ENCODE measurements around the gene SETD1A.

Gene SETD1A

DNA sequence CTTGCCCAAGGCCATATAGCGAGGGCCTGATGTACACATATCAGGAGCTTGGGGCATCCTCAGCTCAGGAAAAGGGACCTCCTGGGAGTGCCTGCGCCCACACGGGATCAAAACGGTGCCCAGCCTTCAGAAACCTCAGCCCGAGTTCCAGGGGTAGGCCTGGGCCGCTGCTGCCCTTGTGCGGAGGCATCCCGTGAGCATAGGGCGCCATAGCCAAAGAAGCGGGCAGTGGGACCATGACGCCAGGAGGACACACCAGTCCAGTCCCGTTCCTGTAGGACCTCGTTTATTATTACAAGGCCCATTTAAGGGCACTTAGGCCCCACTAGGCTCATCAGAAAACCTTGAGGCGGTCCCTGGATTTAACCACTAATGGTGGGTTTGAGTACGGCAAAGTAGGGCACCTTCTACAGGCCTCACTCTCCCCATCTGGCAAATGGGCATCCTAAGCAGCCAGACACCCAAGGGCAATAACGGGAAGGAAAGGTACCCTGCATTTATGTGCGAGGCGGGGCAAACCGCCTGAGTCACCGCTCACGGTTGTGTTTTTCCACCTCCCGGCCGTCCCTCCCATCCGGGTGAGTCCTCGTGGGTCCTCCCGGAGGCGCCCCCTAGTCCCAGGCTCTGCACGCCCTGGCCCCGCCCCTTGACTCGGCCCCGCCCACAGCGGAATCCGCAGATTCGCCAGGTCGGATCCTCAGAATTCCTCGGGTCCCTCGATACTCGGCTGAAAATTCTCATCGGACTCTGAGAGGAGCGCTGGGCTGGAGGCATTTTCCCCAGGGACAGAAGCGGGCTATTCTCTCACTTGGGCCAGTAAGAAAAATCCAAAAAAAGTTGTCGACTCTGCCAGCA, 726 bp upstream of the SETD1A start:
- DNase-seq = peak; percentile 93

DNA sequence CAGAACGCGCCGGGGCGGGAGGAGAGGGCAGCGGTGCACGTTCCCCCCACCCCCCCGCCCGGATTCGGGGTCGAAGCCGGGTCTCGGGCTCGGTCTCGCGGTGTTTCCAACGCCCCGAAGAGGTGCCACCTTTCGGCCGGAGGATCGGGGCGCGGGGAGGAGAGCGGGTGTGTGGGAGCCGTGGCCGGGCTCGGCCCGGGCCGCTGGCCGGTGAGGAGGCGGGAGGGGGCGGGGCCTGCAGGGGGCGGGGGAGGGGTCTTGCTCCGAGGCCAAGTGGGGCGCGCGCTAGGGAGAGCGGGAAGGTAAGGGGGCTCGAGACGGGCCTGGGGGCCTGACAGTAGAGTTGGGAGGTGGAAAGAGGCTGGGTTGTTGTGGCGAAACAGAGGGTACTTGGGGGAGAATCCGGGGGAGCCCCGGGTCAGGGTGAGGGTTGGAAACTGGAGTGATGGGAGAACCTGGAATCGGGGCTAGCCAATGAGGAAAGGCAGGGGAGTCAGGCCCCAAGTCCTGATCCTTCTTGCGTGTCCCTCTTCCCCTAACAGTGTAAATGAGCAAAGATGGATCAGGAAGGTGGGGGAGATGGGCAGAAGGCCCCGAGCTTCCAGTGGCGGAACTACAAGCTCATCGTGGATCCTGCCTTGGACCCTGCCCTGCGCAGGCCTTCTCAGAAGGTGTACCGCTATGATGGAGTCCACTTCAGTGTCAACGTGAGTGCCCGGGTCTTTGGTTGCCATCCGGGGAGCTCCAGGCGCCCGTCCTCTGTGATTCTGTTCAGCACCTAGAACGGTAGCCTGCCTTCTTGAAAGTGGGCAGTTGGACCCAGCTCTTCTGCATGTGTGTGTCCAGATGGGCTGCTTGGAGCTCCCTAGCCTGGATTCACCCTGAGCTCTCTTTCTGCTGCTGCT, 873 bp downstream of the SETD1A start:
- no peak for DNase-seq

DNA sequence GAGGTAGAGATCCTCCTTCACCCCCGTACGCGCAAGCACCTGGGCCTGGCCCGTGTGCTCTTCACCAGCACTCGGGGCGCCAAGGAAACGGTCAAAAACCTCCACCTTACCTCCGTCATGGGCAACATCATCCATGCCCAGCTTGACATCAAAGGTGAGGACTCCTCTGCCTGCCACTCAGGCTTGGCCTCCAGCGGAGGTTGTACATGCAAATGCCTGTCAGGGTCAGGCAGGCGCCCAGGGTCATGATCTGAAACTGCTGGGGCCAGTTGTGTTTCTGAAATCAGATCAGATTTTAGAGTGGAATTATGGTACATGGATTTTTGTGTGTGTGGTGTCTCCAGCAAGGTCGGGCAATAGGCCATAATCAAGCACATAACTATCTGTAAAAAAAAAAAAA, 3.8 kb downstream of the SETD1A start:
- DNase-seq = no peak

DNA sequence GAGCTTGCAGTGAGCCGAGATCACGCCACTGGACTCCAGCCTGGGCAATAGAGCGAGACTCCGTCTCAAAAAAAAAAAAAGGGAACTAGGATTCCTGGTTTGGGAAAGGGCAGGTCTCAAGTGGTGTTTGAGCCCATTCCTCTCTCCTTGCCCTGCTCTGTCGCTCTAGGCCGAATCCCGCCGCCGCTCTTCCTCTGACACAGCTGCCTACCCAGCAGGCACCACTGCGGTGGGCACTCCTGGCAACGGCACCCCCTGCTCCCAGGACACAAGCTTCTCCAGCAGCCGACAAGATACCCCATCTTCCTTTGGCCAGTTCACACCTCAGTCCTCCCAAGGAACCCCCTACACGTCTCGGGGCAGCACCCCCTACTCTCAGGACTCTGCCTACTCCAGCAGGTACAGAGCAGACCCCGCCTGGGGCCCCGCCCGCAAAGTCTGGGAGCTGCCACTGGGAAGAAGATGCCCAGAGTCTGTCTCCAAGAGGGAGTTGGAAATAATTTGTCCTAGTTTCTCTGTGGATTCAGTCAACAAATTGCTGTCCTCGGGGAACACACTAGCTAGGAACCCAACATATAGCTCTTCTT, 6.5 kb downstream of the SETD1A start:
- DNase-seq = no peak

DNA sequence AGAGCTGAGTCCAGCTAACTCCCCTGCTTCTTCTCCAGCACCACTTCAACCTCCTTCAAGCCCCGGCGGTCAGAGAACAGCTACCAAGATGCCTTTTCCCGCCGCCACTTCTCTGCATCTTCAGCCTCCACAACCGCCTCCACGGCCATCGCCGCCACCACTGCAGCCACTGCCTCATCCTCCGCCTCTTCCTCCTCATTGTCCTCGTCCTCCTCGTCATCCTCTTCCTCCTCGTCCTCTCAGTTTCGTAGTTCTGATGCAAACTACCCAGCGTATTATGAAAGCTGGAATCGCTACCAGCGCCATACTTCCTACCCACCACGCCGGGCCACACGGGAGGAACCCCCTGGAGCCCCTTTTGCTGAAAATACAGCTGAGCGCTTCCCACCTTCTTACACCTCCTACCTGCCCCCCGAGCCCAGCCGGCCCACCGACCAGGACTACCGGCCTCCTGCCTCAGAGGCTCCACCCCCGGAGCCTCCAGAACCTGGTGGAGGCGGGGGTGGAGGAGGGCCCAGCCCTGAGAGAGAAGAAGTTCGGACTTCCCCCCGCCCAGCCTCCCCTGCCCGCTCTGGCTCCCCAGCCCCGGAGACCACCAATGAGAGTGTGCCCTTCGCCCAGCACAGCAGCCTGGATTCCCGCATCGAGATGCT, 7.1 kb downstream of the SETD1A start:
- no peak for DNase-seq

DNA sequence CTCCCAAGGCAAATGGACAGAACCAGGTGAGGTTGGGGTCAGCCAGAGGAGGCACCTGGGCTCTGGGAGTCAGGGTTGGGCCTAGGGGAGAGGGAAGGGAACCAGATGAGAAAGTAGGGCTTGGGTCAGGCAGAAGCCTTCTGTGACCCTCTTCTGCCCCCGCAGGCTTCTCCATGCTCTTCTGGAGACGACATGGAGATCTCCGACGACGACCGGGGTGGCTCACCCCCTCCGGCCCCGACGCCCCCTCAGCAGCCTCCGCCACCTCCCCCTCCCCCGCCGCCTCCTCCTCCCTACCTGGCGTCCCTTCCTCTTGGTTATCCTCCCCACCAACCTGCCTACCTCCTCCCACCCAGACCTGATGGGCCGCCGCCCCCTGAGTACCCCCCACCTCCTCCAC, 7.9 kb downstream of the SETD1A start:
- no peak for DNase-seq

DNA sequence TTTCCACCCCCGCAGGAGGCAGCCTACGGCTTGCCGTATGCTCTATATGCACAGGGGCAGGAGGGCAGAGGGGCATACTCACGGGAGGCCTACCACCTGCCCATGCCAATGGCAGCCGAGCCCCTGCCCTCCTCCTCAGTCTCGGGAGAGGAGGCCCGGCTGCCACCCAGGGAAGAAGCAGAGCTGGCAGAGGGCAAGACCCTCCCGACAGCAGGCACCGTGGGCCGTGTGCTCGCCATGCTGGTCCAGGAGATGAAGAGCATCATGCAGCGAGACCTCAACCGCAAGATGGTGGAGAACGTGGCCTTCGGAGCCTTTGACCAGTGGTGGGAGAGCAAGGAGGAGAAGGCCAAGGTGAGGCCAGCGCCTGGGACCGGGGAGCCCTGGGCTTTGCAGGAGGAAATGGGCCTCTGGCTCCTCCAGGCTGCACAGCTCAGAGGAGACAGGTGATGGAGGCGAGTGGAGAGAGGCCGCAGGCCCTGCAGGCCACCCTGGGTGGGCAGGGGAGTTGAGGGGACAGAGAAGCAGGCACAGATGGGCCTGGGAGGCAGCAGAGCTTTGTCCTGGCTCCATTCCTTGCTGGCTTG, 8.6 kb downstream of the SETD1A start:
- no peak for DNase-seq

DNA sequence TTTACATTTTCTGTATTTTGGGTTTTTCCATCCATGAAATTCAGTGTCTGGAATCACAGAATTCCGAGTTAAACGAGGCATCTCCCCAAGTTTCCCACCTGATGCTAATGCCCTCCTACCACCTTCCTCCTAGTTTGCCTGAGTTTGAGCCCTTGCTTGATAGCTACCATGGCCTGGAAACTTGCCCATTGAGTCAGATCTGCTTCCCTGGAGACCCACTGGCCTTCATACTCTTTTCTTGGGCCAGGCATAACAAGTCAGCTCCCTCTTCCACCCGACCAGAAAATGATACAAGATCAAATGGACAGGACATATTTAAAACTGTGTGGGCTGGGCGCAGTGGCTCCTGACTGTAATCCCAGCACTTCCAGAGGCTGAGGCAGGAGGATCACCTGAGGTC, 10.2 kb downstream of the SETD1A start:
- DNase-seq = no peak

DNA sequence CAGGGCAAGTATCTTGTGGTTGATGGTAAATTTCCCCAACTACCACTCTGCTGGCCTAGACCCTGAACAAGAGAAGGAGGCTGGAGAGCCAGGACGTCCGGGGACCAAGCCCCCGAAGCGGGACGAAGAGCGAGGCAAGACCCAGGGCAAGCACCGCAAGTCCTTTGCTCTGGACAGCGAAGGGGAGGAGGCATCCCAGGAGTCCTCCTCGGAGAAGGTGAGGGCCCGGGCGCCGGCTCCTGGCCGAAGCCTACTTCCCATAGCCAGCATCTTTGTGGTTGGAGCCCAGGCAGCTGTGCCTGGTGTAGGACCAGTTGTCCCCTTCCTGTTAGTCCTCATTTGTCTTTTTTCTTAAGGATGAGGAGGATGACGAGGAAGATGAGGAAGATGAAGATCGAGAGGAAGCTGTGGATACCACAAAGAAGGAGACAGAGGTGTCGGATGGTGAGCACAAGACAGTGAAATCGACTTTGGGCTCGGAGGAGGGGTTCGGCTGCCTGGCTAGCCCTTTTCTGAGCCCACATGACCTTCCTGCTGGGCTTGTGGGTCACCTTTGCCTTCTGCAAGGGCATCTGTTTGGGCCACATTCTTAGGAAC, 11.8 kb downstream of the SETD1A start:
- DNase-seq = no peak

DNA sequence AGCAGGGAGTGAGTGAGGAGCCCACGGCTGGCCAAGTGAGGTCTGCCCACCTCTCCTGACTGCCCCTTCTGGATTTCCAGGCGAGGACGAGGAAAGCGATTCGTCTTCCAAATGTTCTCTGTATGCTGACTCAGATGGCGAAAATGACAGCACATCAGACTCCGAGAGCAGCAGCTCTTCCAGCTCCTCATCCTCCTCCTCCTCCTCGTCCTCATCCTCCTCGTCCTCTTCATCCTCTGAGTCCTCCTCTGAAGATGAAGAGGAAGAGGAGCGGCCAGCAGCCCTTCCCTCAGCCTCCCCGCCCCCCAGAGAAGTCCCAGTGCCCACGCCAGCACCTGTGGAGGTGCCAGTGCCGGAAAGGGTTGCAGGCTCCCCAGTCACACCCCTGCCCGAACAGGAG, 13.7 kb downstream of the SETD1A start:
- DNase-seq = no peak

DNA sequence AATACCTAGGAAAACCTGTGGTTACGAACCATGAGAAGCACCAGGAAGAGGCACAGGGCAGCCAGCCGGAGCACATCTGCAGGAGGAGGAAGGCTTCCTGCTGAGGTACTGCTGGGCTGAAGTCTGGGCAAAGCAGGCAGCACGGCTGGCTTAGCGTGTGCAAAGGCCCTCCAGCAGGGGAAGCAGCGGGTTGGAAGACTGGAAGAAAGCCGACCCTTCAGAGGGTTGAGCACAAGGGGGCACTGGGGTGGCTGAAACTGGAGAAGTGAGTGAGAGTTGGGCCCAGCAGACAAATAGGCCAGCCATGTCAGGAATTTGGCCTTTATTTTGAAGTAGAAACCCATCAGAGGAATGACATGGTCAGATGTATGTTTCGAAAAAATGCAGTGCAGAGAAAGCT, 15.3 kb downstream of the SETD1A start:
- no peak for DNase-seq

DNA sequence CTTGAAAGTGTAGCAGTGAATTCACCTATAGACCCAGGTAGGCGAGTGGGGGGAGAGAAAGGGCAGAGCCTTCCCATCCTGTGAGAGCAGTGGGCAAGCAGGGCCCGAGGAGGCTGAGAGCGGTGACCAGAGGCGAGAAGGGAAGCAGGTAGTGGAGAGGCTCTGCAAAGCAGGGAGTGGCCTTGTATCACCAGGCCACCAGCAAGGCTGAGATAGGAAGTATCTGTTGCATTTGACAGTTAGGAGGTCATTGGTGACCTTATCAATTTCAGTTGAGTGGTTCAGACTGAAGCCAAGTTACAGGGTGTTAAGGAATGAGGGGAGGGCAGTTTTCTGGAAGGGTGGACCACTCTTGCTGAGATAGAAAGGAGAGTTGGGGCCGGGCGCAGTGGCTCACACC, 16.8 kb downstream of the SETD1A start:
- no peak for DNase-seq

DNA sequence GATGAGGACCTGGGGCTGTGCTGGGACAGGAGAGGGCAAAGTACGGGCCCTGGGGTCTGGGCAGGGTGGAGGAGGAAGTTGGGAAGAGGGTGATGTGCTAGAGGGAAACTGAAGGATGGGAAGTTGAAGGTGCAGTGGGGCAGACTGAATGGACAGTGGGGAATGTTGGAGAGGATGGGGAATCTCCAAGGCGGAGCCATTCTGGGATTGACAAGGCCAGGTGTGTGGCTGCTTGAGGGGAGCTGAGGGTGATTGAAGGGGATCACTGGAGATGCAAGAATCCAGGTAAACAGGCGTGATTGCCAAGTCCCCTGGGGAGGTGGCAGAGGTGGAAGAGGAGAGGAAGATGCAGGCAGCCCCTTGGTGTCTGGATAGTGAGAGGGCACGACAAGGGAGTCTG, 18.9 kb downstream of the SETD1A start:
- no peak for DNase-seq

DNA sequence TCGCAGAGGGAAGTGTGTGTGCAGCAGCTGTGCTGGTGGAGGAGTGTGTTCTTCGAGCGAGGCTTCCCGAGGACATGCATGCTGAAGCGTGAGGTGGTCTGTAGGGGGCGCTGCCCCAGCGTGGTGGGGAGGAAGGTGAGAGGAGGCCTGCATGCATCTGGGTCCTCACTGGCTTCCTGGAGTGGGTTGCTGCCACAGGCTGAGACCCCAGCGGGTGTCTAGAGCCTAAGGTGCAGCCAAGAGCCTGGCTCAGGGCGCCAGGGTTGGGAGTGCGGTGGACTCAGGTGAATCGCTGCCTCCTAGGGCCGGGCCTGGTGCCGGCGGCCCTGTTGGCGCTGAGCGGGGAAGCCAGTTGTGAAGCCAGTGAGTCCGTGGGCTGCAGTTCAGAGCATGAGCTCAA, 19.9 kb downstream of the SETD1A start:
- DNase-seq = no peak

DNA sequence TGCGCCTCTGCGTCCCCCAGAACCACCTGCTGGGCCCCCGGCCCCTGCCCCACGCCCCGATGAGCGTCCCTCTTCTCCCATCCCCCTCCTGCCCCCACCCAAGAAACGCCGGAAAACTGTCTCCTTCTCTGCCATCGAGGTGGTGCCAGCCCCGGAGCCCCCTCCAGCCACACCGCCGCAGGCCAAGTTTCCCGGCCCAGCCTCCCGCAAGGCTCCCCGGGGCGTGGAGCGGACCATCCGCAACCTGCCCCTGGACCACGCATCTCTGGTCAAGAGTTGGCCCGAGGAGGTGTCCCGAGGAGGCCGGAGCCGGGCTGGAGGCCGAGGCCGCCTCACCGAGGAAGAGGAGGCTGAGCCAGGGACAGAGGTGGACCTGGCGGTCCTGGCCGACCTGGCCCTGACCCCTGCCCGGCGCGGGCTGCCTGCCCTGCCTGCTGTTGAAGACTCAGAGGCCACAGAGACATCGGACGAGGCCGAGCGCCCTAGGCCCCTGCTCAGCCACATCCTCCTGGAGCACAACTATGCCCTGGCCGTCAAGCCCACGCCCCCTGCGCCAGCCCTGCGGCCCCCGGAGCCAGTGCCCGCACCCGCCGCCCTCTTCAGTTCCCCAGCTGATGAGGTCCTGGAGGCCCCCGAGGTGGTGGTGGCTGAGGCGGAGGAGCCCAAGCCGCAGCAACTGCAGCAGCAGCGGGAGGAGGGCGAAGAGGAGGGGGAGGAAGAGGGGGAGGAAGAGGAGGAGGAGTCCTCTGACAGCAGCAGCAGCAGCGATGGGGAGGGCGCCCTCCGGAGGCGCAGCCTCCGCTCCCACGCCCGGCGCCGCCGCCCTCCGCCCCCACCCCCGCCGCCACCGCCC, 21.8 kb downstream of the SETD1A start:
- no peak for DNase-seq

DNA sequence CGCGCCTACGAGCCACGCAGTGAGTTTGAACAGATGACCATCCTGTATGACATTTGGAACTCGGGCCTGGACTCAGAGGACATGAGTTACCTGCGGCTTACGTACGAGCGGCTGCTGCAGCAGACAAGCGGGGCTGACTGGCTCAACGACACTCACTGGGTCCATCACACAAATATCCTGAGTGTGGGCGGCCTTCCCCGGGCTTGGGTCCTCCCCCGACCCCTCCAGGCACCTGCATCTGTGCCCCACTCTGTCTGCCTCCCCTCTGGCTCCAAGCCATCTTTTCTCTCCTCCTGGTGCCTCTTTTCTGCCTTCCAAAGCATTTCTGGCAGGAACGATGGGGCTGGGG, 22.4 kb downstream of the SETD1A start:
- no peak for DNase-seq

DNA sequence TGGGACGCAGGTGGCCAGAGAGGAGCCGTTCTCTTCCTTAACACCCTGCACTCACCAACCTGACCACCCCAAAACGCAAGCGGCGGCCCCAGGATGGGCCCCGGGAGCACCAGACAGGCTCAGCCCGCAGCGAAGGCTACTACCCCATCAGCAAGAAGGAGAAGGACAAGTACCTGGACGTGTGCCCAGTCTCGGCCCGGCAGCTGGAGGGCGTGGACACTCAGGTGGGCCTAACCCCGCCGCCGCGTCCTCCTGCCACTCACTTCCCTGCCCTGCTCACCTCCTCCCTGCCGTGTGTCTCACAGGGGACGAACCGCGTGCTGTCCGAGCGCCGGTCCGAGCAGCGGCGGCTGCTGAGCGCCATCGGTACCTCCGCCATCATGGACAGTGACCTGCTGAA, 22.9 kb downstream of the SETD1A start:
- no peak for DNase-seq

DNA sequence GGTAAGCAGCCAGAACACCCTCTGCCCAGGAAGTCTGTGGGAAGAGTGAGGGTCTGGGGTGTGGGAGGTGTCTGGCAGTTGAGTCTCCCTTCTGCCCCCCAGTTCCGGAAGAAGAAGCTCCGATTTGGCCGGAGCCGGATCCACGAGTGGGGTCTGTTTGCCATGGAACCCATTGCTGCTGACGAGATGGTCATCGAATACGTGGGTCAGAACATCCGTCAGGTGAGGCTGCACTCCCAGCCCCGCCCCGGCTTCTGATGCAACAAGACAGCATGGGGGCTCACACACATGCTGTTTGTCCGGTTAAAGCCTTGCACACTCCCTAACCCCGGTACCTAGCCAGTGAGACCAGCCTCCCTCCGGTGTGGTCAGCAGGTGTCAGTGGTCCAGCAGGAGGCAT, 23.4 kb downstream of the SETD1A start:
- DNase-seq = no peak

DNA sequence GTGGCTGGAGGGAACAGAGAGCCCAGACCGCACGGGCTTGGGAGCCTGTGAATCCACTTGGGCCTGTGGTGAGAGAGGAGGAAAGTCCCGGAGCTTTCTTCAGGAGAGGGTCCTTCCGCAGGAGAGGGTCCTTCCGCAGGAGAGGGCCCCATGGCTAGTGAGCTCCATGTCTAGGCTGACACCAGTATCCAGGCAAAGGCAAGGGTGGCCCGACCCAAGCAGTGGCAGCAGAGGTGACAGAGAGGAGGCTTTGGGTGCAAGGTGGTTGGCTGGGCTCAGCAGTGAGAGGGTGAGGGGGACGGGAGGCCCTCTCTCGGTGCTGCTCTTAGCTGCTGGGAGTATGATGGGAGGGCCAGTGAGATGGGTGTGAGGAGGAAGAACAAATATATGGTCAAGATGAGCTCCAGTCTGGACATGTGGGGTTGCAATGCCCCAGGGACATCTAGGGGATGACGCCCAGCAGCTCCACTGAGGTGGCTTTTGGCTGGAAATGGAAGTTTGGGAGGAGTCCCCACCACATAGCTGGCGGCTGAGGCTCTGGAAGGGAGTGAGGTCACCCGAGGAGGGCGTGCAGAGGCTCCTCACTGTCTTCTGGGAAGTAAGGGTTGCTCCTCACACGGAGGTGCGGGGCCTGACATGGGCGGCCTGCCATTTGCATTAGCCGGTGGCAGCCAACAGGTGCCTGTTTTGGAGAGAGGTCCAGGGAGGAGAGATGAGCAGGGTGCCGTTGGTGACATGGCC, 25.2 kb downstream of the SETD1A start:
- DNase-seq = no peak

DNA sequence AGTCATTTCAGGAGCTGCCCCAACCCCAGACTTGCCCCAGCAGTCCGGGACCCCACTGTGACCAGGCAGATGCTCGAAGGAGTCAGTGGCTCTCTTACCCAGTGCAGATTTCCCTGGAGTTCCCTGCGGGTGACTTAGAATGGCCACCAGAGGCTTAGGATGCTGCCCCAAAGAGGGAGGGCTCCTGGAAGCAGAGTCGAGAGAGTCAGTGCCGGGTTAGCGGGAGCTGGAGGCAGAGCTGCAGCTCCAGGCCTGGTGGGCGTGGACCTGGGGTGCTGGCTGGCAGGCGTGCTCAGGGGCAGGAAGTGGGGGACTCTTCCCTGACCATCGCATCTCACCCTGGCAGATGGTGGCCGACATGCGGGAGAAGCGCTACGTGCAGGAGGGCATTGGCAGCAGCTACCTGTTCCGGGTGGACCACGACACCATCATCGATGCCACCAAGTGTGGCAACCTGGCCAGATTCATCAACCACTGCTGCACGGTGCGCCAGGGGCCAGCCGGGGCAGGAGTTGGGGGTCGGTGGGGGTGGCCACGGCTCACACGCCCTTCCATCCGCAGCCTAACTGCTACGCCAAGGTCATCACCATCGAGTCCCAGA, 25.8 kb downstream of the SETD1A start:
- DNase-seq = no peak
